Naive B cell (primary cell): ENCODE measurements around the gene PPOX. TPM values are rescaled to one million over a fixed set of nuclear protein-coding genes. Genes with fewer than 3 reads are reported as not detected.

ENCODE experiments used
- ATAC-seq, 2 donors: fragments of 150-1000 bp; cut with Tn5 transposase; 2 replicates each; pipeline ENCODE4 v1.10.0; 2021; ENCODE audit warnings: low read depth in 2 of 2, mild to moderate bottlenecking in 2 of 2, moderate library complexity in 2 of 2
- DNase-seq: peaks from one replicate; pipeline ENCODE4 v3.0.0; 2022
- H3K27ac Mint-ChIP-seq, 6 donors: one replicate each; pipeline ENCODE4 v1.8.0; 2020 to 2022; ENCODE audit warnings: mild to moderate bottlenecking in 6 of 6, mixed read lengths in 6 of 6, moderate library complexity in 5 of 6, inconsistent platforms in 2 of 6
- H3K27me3 Mint-ChIP-seq, 3 donors: one replicate each; pipeline ENCODE4 v1.8.0; 2021 to 2022; ENCODE audit warnings: mixed read lengths in 3 of 3, mild to moderate bottlenecking in 1 of 3
- H3K36me3 Mint-ChIP-seq, 2 donors: one replicate each; pipeline ENCODE4 v1.8.0; 2020 to 2022; ENCODE audit warnings: mixed read lengths in 2 of 2, inconsistent platforms in 1 of 2, mild to moderate bottlenecking in 1 of 2
- H3K4me1 Mint-ChIP-seq, 3 donors: one replicate each; pipeline ENCODE4 v1.8.0; 2020 to 2022; ENCODE audit warnings: mixed read lengths in 3 of 3, inconsistent platforms in 1 of 3, mild to moderate bottlenecking in 1 of 3, moderate library complexity in 1 of 3
- H3K4me3 Mint-ChIP-seq, 8 donors: one replicate each; pipeline ENCODE4 v1.8.0; 2020 to 2022; ENCODE audit warnings: mild to moderate bottlenecking in 8 of 8, mixed read lengths in 8 of 8, moderate library complexity in 8 of 8, inconsistent platforms in 2 of 8
- H3K9me3 Mint-ChIP-seq, 7 donors: one replicate each; pipeline ENCODE4 v1.8.0; 2020 to 2022; ENCODE audit warnings: mixed read lengths in 7 of 7, mild to moderate bottlenecking in 5 of 7, inconsistent platforms in 2 of 7, moderate library complexity in 1 of 7
- polyA plus RNA-seq, 6 donors: library from polyadenylated mRNA; unstranded; fragments of 300-500 nt; fragmentation: Illumina TruSeq; gene quantifications; one replicate each; pipeline ENCODE4 v1.2.3, GENCODE V29; 2021; ENCODE audit warnings: low read depth in 6 of 6

PPOX gene
- polyA plus RNA-seq, 6 donors from 2014 or later: 12.7 to 20.3 (median 14.0) TPM

GRCh38 chr1:161173711-161174110 lies 7.5 kb downstream of the PPOX start:
- peaks cover 43 to 58% (median 50%) of the 10 kb centered on the region in 3 donors for H3K4me1 Mint-ChIP-seq
- ATAC-seq (no peak), DNase-seq (no peak)
- H3K27me3 Mint-ChIP-seq: no peaks in the 10 kb centered on the region
- peak overlapping the region in 2 of 6 donors; percentile 24 to 59 for H3K27ac Mint-ChIP-seq
- peak overlapping the region in 1 of 8 donors; percentile 92 for H3K4me3 Mint-ChIP-seq
- no peaks in the 10 kb centered on the region for H3K9me3 Mint-ChIP-seq
- H3K36me3 Mint-ChIP-seq: peaks cover 12 to 30% of the 10 kb centered on the region in 2 donors

GRCh38 chr1:161174911-161175310 lies 8.7 kb downstream of the PPOX start:
- Mint-ChIP-seq H3K27me3 (no peaks in the 10 kb centered on the region), H3K27ac (peak overlapping the region in 4 of 6 donors; percentile 8 to 70 (median 32)), H3K9me3 (no peaks in the 10 kb centered on the region), H3K36me3 (peaks cover 12 to 30% of the 10 kb centered on the region in 2 donors), H3K4me1 (peaks cover 42 to 58% (median 52%) of the 10 kb centered on the region in 3 donors), H3K4me3 (peak overlapping the region in 6 of 8 donors; percentile 22 to 99 (median 75))
- DNase-seq (no peak), ATAC-seq (no peak)

- H3K27ac Mint-ChIP-seq: peak overlapping the region; percentile 85 to 99 (median 96)
- ATAC-seq: no peak
- H3K4me3 Mint-ChIP-seq: peak overlapping the region; percentile 89 to 100 (median 99)
- DNase-seq: no peak
- no peaks in the 10 kb centered on the region for H3K27me3 Mint-ChIP-seq
- peaks cover 12 to 27% of the 10 kb centered on the region in 2 donors for H3K36me3 Mint-ChIP-seq
- peaks cover 48 to 67% (median 60%) of the 10 kb centered on the region in 3 donors for H3K4me1 Mint-ChIP-seq
- no peaks in the 10 kb centered on the region for H3K9me3 Mint-ChIP-seq
Observed at GRCh38 chr1:161175771-161176453, 9.7 kb downstream of the PPOX start.

DNA sequence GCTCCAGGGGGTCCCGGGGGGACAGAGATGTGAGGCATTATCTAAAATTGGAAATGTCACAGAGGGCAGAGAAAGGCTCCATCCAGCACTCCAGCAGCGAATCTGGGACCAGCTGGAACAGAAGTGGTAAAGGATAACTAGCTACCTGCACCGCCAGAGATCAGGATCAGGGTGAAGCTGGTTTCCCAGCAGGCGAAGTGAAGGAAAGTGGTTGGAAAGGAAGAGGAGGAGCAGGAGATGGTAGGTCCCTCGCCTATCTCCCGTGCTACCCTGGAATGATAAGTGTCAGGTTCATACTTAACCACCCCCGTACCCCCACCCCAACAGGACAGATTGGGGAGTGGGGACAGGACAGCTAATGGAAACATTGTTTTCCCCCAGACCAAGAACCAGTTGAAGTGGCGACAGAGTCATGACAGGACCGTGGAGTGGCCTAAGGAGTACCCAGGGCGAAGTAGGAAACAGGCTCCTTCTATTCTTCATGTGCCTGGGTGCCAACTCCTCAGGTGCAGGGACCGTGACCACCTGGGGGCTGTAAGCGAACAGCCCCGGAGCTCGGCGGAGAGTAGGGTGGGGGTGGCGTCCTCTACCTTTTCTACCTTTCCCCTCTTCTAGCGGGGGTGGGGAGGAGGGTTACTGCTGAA lies 10.4 kb downstream of the PPOX start:
- peak overlapping the region; percentile 93 to 99 (median 98) for H3K27ac Mint-ChIP-seq
- no peaks in the 10 kb centered on the region for H3K27me3 Mint-ChIP-seq
- peaks cover 12 to 21% of the 10 kb centered on the region in 2 donors for H3K36me3 Mint-ChIP-seq
- no peaks in the 10 kb centered on the region for H3K9me3 Mint-ChIP-seq
- peak overlapping the region; percentile 89 to 100 (median 99) for H3K4me3 Mint-ChIP-seq
- H3K4me1 Mint-ChIP-seq: peaks cover 46 to 71% (median 65%) of the 10 kb centered on the region in 3 donors
- DNase-seq (no peak), ATAC-seq (no peak)

- H3K36me3 Mint-ChIP-seq: peaks cover 7 to 17% of the 10 kb centered on the region in 2 donors
- H3K4me1 Mint-ChIP-seq: peaks cover 51 to 75% (median 72%) of the 10 kb centered on the region in 3 donors
- DNase-seq (peak; percentile 92), ATAC-seq (peak; percentile 92 to 93)
- H3K4me3 Mint-ChIP-seq: peak within 1 kb of the TSS; percentile 89 to 100 (median 99)
- H3K27me3 Mint-ChIP-seq: no peaks in the 10 kb centered on the region
- H3K27ac Mint-ChIP-seq: peak within 1 kb of the TSS; percentile 93 to 99 (median 98)
- no peaks in the 10 kb centered on the region for H3K9me3 Mint-ChIP-seq
Observed at GRCh38 chr1:161177112-161177935, 11.1 kb downstream of the PPOX start, which contains the start of gene B4GALT3. TSS of gene B4GALT3 (minus strand) at chr1:161177507. CDS start at chr1:161176060, 1,447 bp downstream.

GRCh38 chr1:161177936-161178244 lies 11.7 kb downstream of the PPOX start:
- H3K27ac Mint-ChIP-seq: peak overlapping the region; percentile 93 to 99 (median 98)
- H3K4me3 Mint-ChIP-seq: peak overlapping the region; percentile 89 to 100 (median 99)
- DNase-seq: no peak
- H3K27me3 Mint-ChIP-seq: no peaks in the 10 kb centered on the region
- peaks cover 55 to 76% (median 74%) of the 10 kb centered on the region in 3 donors for H3K4me1 Mint-ChIP-seq
- H3K9me3 Mint-ChIP-seq: no peaks in the 10 kb centered on the region
- no peak for ATAC-seq
- H3K36me3 Mint-ChIP-seq: peaks cover 6 to 17% of the 10 kb centered on the region in 2 donors

DNA sequence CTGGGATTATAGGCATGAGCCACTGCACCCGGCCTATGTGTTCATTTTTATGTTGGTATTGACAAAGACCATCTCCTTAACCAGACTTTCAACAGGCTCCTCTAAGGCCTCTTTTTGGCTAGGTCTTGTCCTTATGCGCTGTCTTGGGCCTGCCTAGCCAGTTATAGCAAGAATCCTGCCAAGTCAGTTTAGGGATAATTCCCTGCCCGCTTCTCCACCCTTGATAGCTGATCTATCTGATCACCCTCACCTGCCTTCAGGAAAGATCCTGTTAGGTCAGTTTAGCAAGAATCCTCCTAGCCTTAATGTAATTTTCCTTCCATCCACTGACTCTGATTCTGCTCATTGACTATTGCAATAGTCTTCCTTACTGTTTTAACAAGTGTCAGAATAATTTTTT lies 13.5 kb downstream of the PPOX start:
- Mint-ChIP-seq H3K27me3 (no peaks in the 10 kb centered on the region), H3K36me3 (peaks cover 1 to 3% of the 10 kb centered on the region in 2 donors), H3K27ac (peak overlapping the region in 4 of 6 donors; percentile 50 to 82 (median 60)), H3K4me3 (peak overlapping the region in 3 of 8 donors; percentile 3 to 74 (median 56)), H3K9me3 (no peaks in the 10 kb centered on the region), H3K4me1 (peaks cover 65 to 80% (median 78%) of the 10 kb centered on the region in 3 donors)
- no peak for DNase-seq
- no peak for ATAC-seq

- Mint-ChIP-seq H3K36me3 (no peaks in the 10 kb centered on the region), H3K27ac (peak overlapping the region in 3 of 6 donors; percentile 30 to 83 (median 63)), H3K9me3 (no peaks in the 10 kb centered on the region), H3K4me1 (peaks cover 63 to 81% (median 77%) of the 10 kb centered on the region in 3 donors), H3K4me3 (peak overlapping the region in 3 of 8 donors; percentile 3 to 56 (median 23)), H3K27me3 (no peaks in the 10 kb centered on the region)
- DNase-seq (no peak), ATAC-seq (no peak)
Observed at GRCh38 chr1:161180639-161181038, 14.4 kb downstream of the PPOX start.

GRCh38 chr1:161182214-161182613 lies 16.0 kb downstream of the PPOX start:
- no peak for ATAC-seq
- H3K27ac Mint-ChIP-seq: peak overlapping the region; percentile 43 to 83 (median 70)

DNA sequence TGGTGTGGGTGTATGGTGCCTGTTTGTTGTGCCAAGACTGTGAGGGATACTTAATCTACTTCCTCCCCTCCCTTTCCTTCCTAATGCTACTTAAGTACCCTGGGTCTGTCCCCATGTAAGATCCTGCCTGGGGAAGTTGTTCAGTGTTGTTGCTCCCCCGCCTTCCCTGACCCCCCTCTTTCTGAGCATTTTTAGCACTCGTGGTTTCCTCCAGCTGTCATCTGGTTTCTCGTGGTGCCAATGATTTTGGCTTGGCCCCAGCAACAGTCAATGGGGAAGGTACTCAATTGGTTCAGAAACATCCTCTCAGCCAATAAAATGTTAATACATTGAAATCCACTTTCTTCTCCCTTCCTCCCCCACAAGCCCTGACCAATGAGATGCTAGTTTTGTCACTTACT lies 19.1 kb downstream of the PPOX start:
- no peaks in the 10 kb centered on the region for H3K9me3 Mint-ChIP-seq
- peak overlapping the region; percentile 84 to 98 (median 91) for H3K27ac Mint-ChIP-seq
- DNase-seq (peak; percentile 86), ATAC-seq (peak; percentile 81 to 83)
- peaks cover 66 to 89% (median 83%) of the 10 kb centered on the region in 3 donors for H3K4me1 Mint-ChIP-seq
- H3K4me3 Mint-ChIP-seq: peak overlapping the region; percentile 72 to 93 (median 86)
- no peaks in the 10 kb centered on the region for H3K36me3 Mint-ChIP-seq
- H3K27me3 Mint-ChIP-seq: no peaks in the 10 kb centered on the region

More at GRCh38 chr1:161182214-161182613, 16.0 kb downstream of the PPOX start:
- Mint-ChIP-seq H3K27me3 (no peaks in the 10 kb centered on the region), H3K4me1 (peaks cover 64 to 81% (median 79%) of the 10 kb centered on the region in 3 donors), H3K9me3 (no peaks in the 10 kb centered on the region), H3K4me3 (peak overlapping the region; percentile 27 to 84 (median 52)), H3K36me3 (no peaks in the 10 kb centered on the region)
- DNase-seq: no peak

GRCh38 chr1:161185732-161186311 lies 19.6 kb downstream of the PPOX start:
- ATAC-seq: peak; percentile 72 to 75
- no peaks in the 10 kb centered on the region for H3K9me3 Mint-ChIP-seq
- H3K4me1 Mint-ChIP-seq: peaks cover 61 to 86% (median 77%) of the 10 kb centered on the region in 3 donors
- peak; percentile 78 for DNase-seq
- H3K27me3 Mint-ChIP-seq: no peaks in the 10 kb centered on the region
- H3K27ac Mint-ChIP-seq: peak overlapping the region; percentile 84 to 98 (median 91)
- no peaks in the 10 kb centered on the region for H3K36me3 Mint-ChIP-seq
- peak overlapping the region; percentile 72 to 93 (median 86) for H3K4me3 Mint-ChIP-seq

- no peak for ATAC-seq
- no peak for DNase-seq
- Mint-ChIP-seq H3K27ac (peak overlapping the region; percentile 58 to 96 (median 88)), H3K36me3 (no peaks in the 10 kb centered on the region), H3K27me3 (no peaks in the 10 kb centered on the region), H3K4me3 (peak overlapping the region in 6 of 8 donors; percentile 49 to 85 (median 73)), H3K9me3 (no peaks in the 10 kb centered on the region), H3K4me1 (peaks cover 56 to 86% (median 73%) of the 10 kb centered on the region in 3 donors)
Observed at GRCh38 chr1:161187311-161187710, 21.1 kb downstream of the PPOX start.
